Loucy (cell line): ENCODE data around the gene SATB2.

Experiments used
- H2AFZ ChIP-seq: fragments of 200-600 bp; sonication (generic); 2 replicates; pipeline ENCODE4 v1.6.0; 2016; ENCODE audit warnings: antibody characterized with exemption, mild to moderate bottlenecking, low read length, moderate library complexity
- H3F3A ChIP-seq: fragments of 200-600 bp; 2 replicates; pipeline ENCODE4 v1.6.0; 2016; ENCODE audit warnings: antibody characterized with exemption, low read depth, mild to moderate bottlenecking
- H3K27me3 ChIP-seq: fragments of 200-600 bp; sonication (generic); 2 replicates; pipeline ENCODE4 v1.6.1; 2014; ENCODE audit warnings: low read length, mild to moderate bottlenecking; ENCODE audit not compliant: insufficient read depth, poor library complexity, severe bottlenecking
- H3K36me3 ChIP-seq: fragments of 200-600 bp; sonication (generic); 2 replicates; pipeline ENCODE4 v1.6.1; 2016; ENCODE audit warnings: low read length; ENCODE audit not compliant: insufficient read depth
- H3K4me1 ChIP-seq: fragments of 200-600 bp; sonication (generic); 2 replicates; pipeline ENCODE4 v1.5.1; 2014; ENCODE audit warnings: low read length, mild to moderate bottlenecking; ENCODE audit not compliant: insufficient read depth, poor library complexity, severe bottlenecking
- H3K4me2 ChIP-seq: fragments of 200-600 bp; sonication (generic); 2 replicates; pipeline ENCODE4 v1.6.0; 2014; ENCODE audit warnings: antibody characterized with exemption, low read length, low read depth, mild to moderate bottlenecking; ENCODE audit not compliant: poor library complexity, severe bottlenecking
- H3K4me3 ChIP-seq: fragments of 200-600 bp; sonication (generic); 2 replicates; pipeline ENCODE4 v1.5.1; 2014; ENCODE audit warnings: low read length, mild to moderate bottlenecking, mixed read lengths; ENCODE audit not compliant: poor library complexity, severe bottlenecking
- H3K79me2 ChIP-seq: fragments of 200-600 bp; sonication (generic); 2 replicates; pipeline ENCODE4 v1.6.1; 2014; ENCODE audit warnings: low read length; ENCODE audit not compliant: insufficient read depth
- H3K9ac ChIP-seq: fragments of 200-600 bp; sonication (generic); 2 replicates; pipeline ENCODE4 v1.6.0; 2014; ENCODE audit warnings: mild to moderate bottlenecking, low read depth, low read length, moderate library complexity; ENCODE audit not compliant: poor library complexity, severe bottlenecking
- H3K9me2 ChIP-seq: fragments of 200-600 bp; sonication (generic); replicated peaks from 2 replicates; pipeline ENCODE4 v1.6.1; 2016; ENCODE audit warnings: low read depth, low read length, mixed read lengths
- H3K9me3 ChIP-seq: fragments of 200-600 bp; sonication (generic); 2 replicates; pipeline ENCODE4 v1.6.1; 2014; ENCODE audit warnings: mild to moderate bottlenecking, antibody characterized with exemption, low read length, low read depth; ENCODE audit not compliant: insufficient read depth
- H4K20me1 ChIP-seq: fragments of 200-600 bp; sonication (generic); 2 replicates; pipeline ENCODE4 v1.6.0; 2014; ENCODE audit warnings: antibody characterized with exemption, low read length, mild to moderate bottlenecking; ENCODE audit not compliant: insufficient read depth, poor library complexity, severe bottlenecking
- EZH2phosphoT487 ChIP-seq: fragments of 200-600 bp; IDR thresholded peaks from 2 replicates; pipeline ENCODE4 v1.6.1; 2018; ENCODE audit warnings: antibody characterized with exemption, mild to moderate bottlenecking, moderate library complexity, borderline replicate concordance
- TF ChIP-seq, protein P1 (sequence below): fragments of 200-600 bp; sonication (generic); conservative IDR thresholded peaks from 2 replicates; pipeline ENCODE4 v1.5.1; 2014; ENCODE audit warnings: mild to moderate bottlenecking, antibody characterized with exemption, low read length

Gene SATB2

DNA sequence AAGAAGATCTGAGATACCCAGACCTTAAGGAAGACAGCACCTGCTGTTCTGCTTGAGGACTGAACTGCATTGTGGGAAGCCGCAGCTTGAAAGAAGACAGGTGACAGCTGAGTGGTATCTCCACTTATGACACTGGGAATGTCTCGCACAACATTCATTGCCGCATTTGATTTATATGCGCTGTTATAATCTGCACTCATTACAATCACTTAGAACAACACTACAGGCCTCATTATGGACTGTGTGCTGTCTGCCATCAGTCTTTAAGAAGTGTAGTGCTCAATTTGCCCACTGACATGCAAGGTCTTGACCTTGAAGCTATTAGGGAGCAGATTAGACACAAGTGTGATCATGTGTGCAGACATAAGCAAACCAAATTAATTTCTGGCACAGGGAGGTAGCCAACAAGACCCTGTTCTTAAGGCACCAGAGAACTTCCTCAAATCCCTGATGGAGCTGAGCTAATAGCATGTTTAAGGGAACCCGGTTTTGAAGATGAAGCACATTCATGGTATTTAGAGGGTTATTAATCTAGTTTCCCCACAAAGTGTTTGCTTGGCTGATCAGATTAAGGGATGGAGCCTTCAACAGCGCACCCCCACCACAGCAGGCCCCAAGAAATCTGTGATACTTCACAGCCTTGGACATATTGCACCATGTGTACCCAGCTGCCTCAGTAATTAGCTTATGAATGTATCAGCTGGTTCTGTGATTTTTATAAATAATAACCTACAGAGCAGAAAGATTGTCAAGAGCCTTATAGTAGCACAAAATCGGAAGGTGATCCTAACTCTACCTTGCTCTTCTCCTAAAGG, 146.8 kb downstream of the SATB2 start:
- Histone ChIP-seq H3K9me3 (no peaks in the 10 kb centered on the region), H3K79me2 (no peaks in the 10 kb centered on the region), H3F3A (no peaks in the 10 kb centered on the region), H3K9ac (no peak overlapping the region), H3K36me3 (no peaks in the 10 kb centered on the region), H4K20me1 (no peaks in the 10 kb centered on the region), H3K4me3 (no peak overlapping the region), H3K27me3 (no peaks in the 10 kb centered on the region), H3K4me2 (no peak overlapping the region), H3K4me1 (no peaks in the 10 kb centered on the region), H2AFZ (no peak overlapping the region), H3K9me2 (no peaks in the 10 kb centered on the region)
- no peak for TF ChIP-seq EZH2phosphoT487

DNA sequence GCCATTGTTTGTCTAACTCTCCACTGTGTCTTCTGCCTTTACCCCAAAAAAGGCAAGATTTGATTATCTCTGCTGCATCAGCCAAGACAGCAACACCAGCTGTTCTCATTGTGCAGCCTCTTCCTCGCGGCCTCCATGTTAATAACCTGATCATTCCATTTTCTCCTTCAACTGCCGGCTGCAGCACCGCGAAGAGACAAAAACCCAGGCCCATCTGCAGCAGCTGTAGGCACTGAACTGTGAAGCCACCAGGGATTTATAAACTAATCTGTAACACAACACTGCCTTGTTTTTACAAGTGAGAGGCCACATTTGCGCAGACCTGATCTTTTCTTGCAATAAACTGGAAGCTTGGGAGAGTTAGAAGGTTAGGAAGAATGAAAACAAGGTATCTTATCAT, 147.8 kb downstream of the SATB2 start:
- Histone ChIP-seq H3K9me2 (no peaks in the 10 kb centered on the region), H3K79me2 (no peaks in the 10 kb centered on the region), H3K9me3 (no peaks in the 10 kb centered on the region), H3K4me2 (no peak overlapping the region), H3K4me1 (no peaks in the 10 kb centered on the region), H3K9ac (no peak overlapping the region), H2AFZ (no peak overlapping the region), H3K4me3 (no peak overlapping the region), H4K20me1 (no peaks in the 10 kb centered on the region), H3K27me3 (no peaks in the 10 kb centered on the region), H3F3A (no peaks in the 10 kb centered on the region), H3K36me3 (no peaks in the 10 kb centered on the region)
- TF ChIP-seq, protein P1, sequence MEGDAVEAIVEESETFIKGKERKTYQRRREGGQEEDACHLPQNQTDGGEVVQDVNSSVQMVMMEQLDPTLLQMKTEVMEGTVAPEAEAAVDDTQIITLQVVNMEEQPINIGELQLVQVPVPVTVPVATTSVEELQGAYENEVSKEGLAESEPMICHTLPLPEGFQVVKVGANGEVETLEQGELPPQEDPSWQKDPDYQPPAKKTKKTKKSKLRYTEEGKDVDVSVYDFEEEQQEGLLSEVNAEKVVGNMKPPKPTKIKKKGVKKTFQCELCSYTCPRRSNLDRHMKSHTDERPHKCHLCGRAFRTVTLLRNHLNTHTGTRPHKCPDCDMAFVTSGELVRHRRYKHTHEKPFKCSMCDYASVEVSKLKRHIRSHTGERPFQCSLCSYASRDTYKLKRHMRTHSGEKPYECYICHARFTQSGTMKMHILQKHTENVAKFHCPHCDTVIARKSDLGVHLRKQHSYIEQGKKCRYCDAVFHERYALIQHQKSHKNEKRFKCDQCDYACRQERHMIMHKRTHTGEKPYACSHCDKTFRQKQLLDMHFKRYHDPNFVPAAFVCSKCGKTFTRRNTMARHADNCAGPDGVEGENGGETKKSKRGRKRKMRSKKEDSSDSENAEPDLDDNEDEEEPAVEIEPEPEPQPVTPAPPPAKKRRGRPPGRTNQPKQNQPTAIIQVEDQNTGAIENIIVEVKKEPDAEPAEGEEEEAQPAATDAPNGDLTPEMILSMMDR: no peak
- no peak for TF ChIP-seq EZH2phosphoT487

DNA sequence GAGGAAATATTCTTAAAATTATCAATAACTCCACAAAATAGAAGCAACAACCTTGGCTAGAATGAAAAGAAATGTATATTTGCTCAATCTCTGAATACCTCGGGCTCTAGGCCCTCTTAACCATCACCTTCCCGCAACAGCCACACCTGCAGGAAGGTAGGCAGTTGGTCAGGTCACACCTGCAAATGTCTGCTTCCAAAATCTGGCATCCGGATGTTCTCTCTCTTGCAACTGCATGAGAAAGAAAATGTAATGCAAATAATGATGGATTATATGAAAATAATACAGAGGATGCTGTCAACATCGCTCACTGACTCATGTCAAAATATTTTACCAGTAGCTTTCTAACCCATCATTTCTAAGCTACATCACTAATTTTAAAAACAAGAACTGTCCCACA, 148.3 kb downstream of the SATB2 start:
- H3K9me2 ChIP-seq: no peaks in the 10 kb centered on the region
- H3K9me3 ChIP-seq: no peaks in the 10 kb centered on the region
- no peaks in the 10 kb centered on the region for H3K27me3 ChIP-seq
- no peaks in the 10 kb centered on the region for H4K20me1 ChIP-seq
- no peaks in the 10 kb centered on the region for H3K79me2 ChIP-seq
- no peak overlapping the region for H2AFZ ChIP-seq
- H3K4me3 ChIP-seq: no peak overlapping the region
- TF ChIP-seq, protein P1: no peak
- TF ChIP-seq EZH2phosphoT487: no peak
- H3K4me1 ChIP-seq: no peaks in the 10 kb centered on the region
- no peak overlapping the region for H3K9ac ChIP-seq
- H3F3A ChIP-seq: no peaks in the 10 kb centered on the region
- no peak overlapping the region for H3K4me2 ChIP-seq
- no peaks in the 10 kb centered on the region for H3K36me3 ChIP-seq

GRCh38 chr2:199308567-199308966, 149.2 kb downstream of the SATB2 start:
- H3K36me3 ChIP-seq: no peaks in the 10 kb centered on the region
- H3K4me2 ChIP-seq: no peak overlapping the region
- no peaks in the 10 kb centered on the region for H3K9me3 ChIP-seq
- no peaks in the 10 kb centered on the region for H3K9me2 ChIP-seq
- H3K9ac ChIP-seq: no peak overlapping the region
- H2AFZ ChIP-seq: no peak overlapping the region
- no peak overlapping the region for H3K4me3 ChIP-seq
- TF ChIP-seq, protein P1: no peak
- no peak for TF ChIP-seq EZH2phosphoT487
- H3K27me3 ChIP-seq: no peaks in the 10 kb centered on the region
- H3K4me1 ChIP-seq: no peaks in the 10 kb centered on the region
- no peaks in the 10 kb centered on the region for H3F3A ChIP-seq
- H3K79me2 ChIP-seq: no peaks in the 10 kb centered on the region
- H4K20me1 ChIP-seq: no peaks in the 10 kb centered on the region
